ENCODE measurements around the gene APOL2. TPM values are rescaled to one million over a fixed set of nuclear protein-coding genes. Genes with fewer than 3 reads are reported as not detected.

The APOL2 gene
- polyA plus RNA-seq, 1 donor from 2014 or later: not detected

GRCh38 chr22:36194385-36194784, 44.9 kb downstream of the APOL2 start:
- Histone ChIP-seq H3K27me3 (ENCODE audit: insufficient read depth, low read depth, low read length) (no peaks in the 10 kb centered on the region), H3F3A (ENCODE audit: insufficient read depth, low read length, poor library complexity, severe bottlenecking) (no peaks in the 10 kb centered on the region), H4K20me1 (ENCODE audit: insufficient read depth) (no peaks in the 10 kb centered on the region), H3K9me2 (ENCODE audit: insufficient read depth, low read length) (no peaks in the 10 kb centered on the region), H3K9me3 (ENCODE audit: low read length) (no peaks in the 10 kb centered on the region), H3K36me3 (ENCODE audit: insufficient read depth, low read length) (no peaks in the 10 kb centered on the region), H3K79me2 (replicated peaks; ENCODE audit: insufficient read depth, low read length) (no peaks in the 10 kb centered on the region), H3K9ac (ENCODE audit: low read length) (no peak overlapping the region), H3K4me3 (ENCODE audit: low read length) (no peak overlapping the region), H2AFZ (ENCODE audit: low read depth, low read length) (no peak overlapping the region), H3K4me2 (ENCODE audit: low read length) (no peak overlapping the region), H3K27ac (ENCODE audit: low read length) (no peak overlapping the region)
- TF ChIP-seq EP300 (conservative IDR thresholded peaks at IDR 0.05; ENCODE audit: poor library complexity, severe bottlenecking) (no peak), TAF1 (IDR thresholded peaks at IDR 0.05; ENCODE audit: low read depth) (no peak), EZH2 (IDR thresholded peaks at IDR 0.05; ENCODE audit: borderline replicate concordance, insufficient read depth, low read length, poor library complexity, severe bottlenecking) (no peak), MXI1 (conservative IDR thresholded peaks at IDR 0.05; ENCODE audit: poor library complexity, severe bottlenecking) (no peak), RAD21 (conservative IDR thresholded peaks at IDR 0.05) (no peak), CTCF (IDR thresholded peaks at IDR 0.05; ENCODE audit: poor library complexity, severe bottlenecking) (no peak), POLR2AphosphoS5 (IDR thresholded peaks at IDR 0.05) (no peak), SMC3 (conservative IDR thresholded peaks at IDR 0.05; ENCODE audit: poor library complexity) (no peak)
- TF ChIP-seq, protein P1, sequence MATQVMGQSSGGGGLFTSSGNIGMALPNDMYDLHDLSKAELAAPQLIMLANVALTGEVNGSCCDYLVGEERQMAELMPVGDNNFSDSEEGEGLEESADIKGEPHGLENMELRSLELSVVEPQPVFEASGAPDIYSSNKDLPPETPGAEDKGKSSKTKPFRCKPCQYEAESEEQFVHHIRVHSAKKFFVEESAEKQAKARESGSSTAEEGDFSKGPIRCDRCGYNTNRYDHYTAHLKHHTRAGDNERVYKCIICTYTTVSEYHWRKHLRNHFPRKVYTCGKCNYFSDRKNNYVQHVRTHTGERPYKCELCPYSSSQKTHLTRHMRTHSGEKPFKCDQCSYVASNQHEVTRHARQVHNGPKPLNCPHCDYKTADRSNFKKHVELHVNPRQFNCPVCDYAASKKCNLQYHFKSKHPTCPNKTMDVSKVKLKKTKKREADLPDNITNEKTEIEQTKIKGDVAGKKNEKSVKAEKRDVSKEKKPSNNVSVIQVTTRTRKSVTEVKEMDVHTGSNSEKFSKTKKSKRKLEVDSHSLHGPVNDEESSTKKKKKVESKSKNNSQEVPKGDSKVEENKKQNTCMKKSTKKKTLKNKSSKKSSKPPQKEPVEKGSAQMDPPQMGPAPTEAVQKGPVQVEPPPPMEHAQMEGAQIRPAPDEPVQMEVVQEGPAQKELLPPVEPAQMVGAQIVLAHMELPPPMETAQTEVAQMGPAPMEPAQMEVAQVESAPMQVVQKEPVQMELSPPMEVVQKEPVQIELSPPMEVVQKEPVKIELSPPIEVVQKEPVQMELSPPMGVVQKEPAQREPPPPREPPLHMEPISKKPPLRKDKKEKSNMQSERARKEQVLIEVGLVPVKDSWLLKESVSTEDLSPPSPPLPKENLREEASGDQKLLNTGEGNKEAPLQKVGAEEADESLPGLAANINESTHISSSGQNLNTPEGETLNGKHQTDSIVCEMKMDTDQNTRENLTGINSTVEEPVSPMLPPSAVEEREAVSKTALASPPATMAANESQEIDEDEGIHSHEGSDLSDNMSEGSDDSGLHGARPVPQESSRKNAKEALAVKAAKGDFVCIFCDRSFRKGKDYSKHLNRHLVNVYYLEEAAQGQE (IDR thresholded peaks at IDR 0.05; ENCODE audit: borderline replicate concordance): no peak

- H3K79me2 ChIP-seq (replicated peaks; ENCODE audit: insufficient read depth, low read length): no peaks in the 10 kb centered on the region
- H2AFZ ChIP-seq (ENCODE audit: low read depth, low read length): no peak overlapping the region
- H3F3A ChIP-seq (ENCODE audit: insufficient read depth, low read length, poor library complexity, severe bottlenecking): no peaks in the 10 kb centered on the region
- no peaks in the 10 kb centered on the region for H3K27me3 ChIP-seq (ENCODE audit: insufficient read depth, low read depth, low read length)
- H3K36me3 ChIP-seq (ENCODE audit: insufficient read depth, low read length): no peaks in the 10 kb centered on the region
- no peak overlapping the region for H3K27ac ChIP-seq (ENCODE audit: low read length)
- H3K4me2 ChIP-seq (ENCODE audit: low read length): no peak overlapping the region
- TF ChIP-seq MXI1 (conservative IDR thresholded peaks at IDR 0.05; ENCODE audit: poor library complexity, severe bottlenecking) (no peak), RAD21 (conservative IDR thresholded peaks at IDR 0.05) (no peak), EP300 (conservative IDR thresholded peaks at IDR 0.05; ENCODE audit: poor library complexity, severe bottlenecking) (no peak), EZH2 (IDR thresholded peaks at IDR 0.05; ENCODE audit: borderline replicate concordance, insufficient read depth, low read length, poor library complexity, severe bottlenecking) (no peak), POLR2AphosphoS5 (IDR thresholded peaks at IDR 0.05) (no peak), SMC3 (conservative IDR thresholded peaks at IDR 0.05; ENCODE audit: poor library complexity) (no peak), CTCF (IDR thresholded peaks at IDR 0.05; ENCODE audit: poor library complexity, severe bottlenecking) (no peak), TAF1 (IDR thresholded peaks at IDR 0.05; ENCODE audit: low read depth) (no peak)
- TF ChIP-seq, protein P1 (IDR thresholded peaks at IDR 0.05; ENCODE audit: borderline replicate concordance): no peak
- no peaks in the 10 kb centered on the region for H3K9me3 ChIP-seq (ENCODE audit: low read length)
- H3K4me3 ChIP-seq (ENCODE audit: low read length): no peak overlapping the region
- H3K9ac ChIP-seq (ENCODE audit: low read length): no peak overlapping the region
- no peaks in the 10 kb centered on the region for H3K9me2 ChIP-seq (ENCODE audit: insufficient read depth, low read length)
- no peaks in the 10 kb centered on the region for H4K20me1 ChIP-seq (ENCODE audit: insufficient read depth)
Observed at GRCh38 chr22:36193577-36193976, 45.8 kb downstream of the APOL2 start.
